ENCODE results near the gene PFDN2. TPM values are rescaled to one million over a fixed set of nuclear protein-coding genes. Genes with fewer than 3 reads are reported as not detected.

The PFDN2 gene
- total RNA-seq, 4 donors from 2014 or later, result 26.2 to 40.8 (median 31.4) TPM

DNA sequence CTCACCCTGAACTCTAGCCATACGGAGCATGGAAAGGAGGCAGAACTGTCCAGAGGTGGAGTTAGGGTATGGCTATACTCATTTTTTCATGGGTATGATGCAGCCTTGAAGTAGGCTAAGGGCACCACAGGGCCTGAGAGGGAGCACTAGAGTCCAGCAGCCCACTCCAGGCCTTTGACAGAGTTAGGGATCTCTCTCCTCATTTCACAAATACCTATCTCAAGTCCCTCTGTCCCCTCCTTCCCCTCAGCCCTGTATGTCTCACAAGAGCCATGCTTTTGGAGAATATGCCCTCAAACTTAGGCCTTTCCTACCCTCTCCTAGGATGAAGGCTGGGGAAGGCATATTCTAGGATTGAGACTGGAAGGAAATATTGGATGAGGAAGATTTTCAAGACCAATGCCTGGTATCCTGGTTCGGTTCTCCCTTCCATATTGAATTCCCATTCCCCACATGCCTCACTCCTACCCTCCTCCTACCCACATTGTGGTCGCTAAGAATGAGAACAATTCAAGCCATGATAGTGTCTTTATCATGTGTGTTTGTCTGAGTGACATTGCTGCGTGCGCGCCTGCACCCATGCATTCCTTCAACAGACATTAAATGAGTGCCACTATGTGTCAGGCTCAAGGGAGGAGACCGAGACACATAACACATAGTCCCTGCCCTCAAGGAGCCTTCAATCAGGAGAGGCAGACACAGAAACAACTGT is 25.9 kb downstream of the PFDN2 start:
- Histone ChIP-seq H3K4me3 (no peak overlapping the region), H3K9me3 (no peaks in the 10 kb centered on the region), H3K27ac (no peak overlapping the region), H3K27me3 (peaks cover 6% of the 10 kb centered on the region), H3K36me3 (no peaks in the 10 kb centered on the region), H3K4me1 (peaks cover 0 to 3% (median 2%) of the 10 kb centered on the region in 3 donors)
- ATAC-seq, result no peak
- 78 to 100% methylated on average over 2 to 3 of the region's 7 CpGs for WGBS, 2 donors (ENCODE audit: low coverage in 1 of 2)
- no peak for TF ChIP-seq POLR2AphosphoS5 (IDR thresholded peaks at IDR 0.05)
- TF ChIP-seq POLR2A (IDR thresholded peaks at IDR 0.05), result no peak
- TF ChIP-seq EP300 (IDR thresholded peaks at IDR 0.05), result no peak
- TF ChIP-seq CTCF (IDR thresholded peaks at IDR 0.05), result no peak

- Histone ChIP-seq H3K4me1 (no peaks in the 10 kb centered on the region), H3K9me3 (no peaks in the 10 kb centered on the region), H3K4me3 (no peak overlapping the region), H3K27me3 (peaks cover 6% of the 10 kb centered on the region), H3K27ac (no peak overlapping the region), H3K36me3 (no peaks in the 10 kb centered on the region)
- no peak for ATAC-seq
- whole genome bisulfite sequencing, 2 donors (ENCODE audit: low coverage in 1 of 2), result 67 to 80% methylated on average over 1 to 2 of the region's 5 CpGs
- TF ChIP-seq POLR2A (IDR thresholded peaks at IDR 0.05), result no peak
- no peak for TF ChIP-seq EP300 (IDR thresholded peaks at IDR 0.05)
- no peak for TF ChIP-seq POLR2AphosphoS5 (IDR thresholded peaks at IDR 0.05)
- TF ChIP-seq CTCF (IDR thresholded peaks at IDR 0.05), result no peak
Observed at GRCh38 chr1:161091093-161091492, 26.7 kb downstream of the PFDN2 start.

DNA sequence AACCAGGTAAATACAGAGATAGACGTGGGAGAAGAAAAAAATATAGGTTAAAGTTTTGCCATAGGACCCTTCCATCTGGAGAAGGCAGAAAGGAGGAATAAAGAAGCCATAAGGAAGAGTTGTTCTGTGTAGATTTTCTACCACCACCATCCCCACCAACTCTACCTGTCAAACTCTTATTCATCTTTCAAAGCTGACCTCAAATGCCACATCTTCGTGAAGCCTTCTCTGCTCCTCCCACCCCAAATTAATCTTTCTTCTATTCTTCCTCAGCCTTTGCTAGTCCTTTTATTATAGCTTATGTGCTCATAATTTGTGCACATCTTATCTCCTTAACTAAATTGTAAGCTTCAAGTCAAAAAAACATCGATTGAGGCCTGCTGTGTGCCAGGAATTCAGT is 27.2 kb downstream of the PFDN2 start:
- WGBS, 2 donors (ENCODE audit: low coverage in 1 of 2), result 59 to 76% methylated on average over 3 of the region's 3 CpGs
- no peak for ATAC-seq
- Histone ChIP-seq H3K4me1 (no peaks in the 10 kb centered on the region), H3K27ac (no peak overlapping the region), H3K4me3 (no peak overlapping the region), H3K36me3 (no peaks in the 10 kb centered on the region), H3K27me3 (peaks cover 6% of the 10 kb centered on the region), H3K9me3 (no peaks in the 10 kb centered on the region)
- TF ChIP-seq EP300 (IDR thresholded peaks at IDR 0.05), result no peak
- no peak for TF ChIP-seq POLR2A (IDR thresholded peaks at IDR 0.05)
- TF ChIP-seq CTCF (IDR thresholded peaks at IDR 0.05), result no peak
- TF ChIP-seq POLR2AphosphoS5 (IDR thresholded peaks at IDR 0.05), result no peak

DNA sequence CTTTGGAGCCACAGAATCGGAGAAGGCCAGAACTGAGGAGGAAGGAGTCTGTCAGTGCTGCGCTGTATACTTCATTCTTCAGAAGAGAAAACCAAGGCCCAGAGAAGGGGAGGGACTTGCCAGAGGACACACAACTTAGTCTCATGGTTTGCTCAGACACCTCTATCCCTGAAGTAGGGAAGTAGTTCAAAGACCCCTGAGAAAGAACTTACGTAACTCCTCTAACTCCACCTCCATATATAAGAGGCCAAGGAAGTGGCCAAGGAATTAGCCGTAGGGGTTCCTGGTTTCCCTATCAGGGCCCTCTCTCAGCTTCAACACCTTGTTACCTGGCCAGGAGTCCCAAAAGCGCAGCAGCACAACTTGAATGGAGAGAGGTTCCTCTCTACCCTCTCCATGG is 27.9 kb downstream of the PFDN2 start:
- 80 to 100% methylated on average over 2 to 3 of the region's 5 CpGs for WGBS, 2 donors (ENCODE audit: low coverage in 1 of 2)
- no peaks in the 10 kb centered on the region for H3K36me3 ChIP-seq
- no peak for ATAC-seq
- no peaks in the 10 kb centered on the region for H3K9me3 ChIP-seq
- peaks cover 6% of the 10 kb centered on the region for H3K27me3 ChIP-seq
- no peak for TF ChIP-seq POLR2A (IDR thresholded peaks at IDR 0.05)
- H3K4me1 ChIP-seq, result no peaks in the 10 kb centered on the region
- H3K4me3 ChIP-seq, result no peak overlapping the region
- H3K27ac ChIP-seq, result no peak overlapping the region

DNA sequence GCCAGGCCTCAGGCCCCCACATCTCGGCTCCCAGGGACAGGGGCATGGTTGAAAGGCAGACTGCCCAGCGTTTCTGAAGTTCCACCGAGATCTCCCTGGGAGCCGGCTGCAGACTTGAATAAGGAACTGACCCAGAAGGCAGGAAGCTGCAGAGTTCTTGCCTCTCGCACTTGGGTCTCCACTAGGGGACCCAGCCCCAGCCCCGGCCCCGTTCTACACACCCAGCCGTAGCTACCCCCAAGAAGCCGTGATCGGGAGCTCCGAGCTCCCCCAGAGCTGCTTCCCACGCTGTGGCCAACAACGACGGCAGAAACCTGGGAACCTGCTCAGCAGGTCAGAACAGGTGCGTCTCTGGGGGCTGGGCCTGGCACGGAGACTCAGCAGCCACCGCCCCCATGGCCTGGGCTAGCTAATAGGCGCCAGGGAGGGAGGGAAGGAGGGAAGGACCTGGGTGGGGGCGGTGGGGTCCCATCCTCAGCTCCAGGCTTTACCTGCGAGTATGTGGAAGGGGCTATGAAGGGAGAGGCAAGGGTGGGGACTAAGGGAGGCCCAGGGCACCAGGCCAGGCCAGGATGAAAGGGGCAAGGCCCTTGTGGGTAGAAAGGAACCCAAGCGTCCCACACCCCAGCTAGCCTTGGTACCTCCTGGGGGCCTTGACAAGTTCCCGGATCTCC is 28.4 kb downstream of the PFDN2 start, which contains the start of gene NECTIN4:
NECTIN4 (minus strand) TSS at position 308 of the 674 bp plus-strand sequence; CDS start at position 46, 262 bp downstream.
- no peak for TF ChIP-seq POLR2AphosphoS5 (IDR thresholded peaks at IDR 0.05)
- TF ChIP-seq POLR2A (IDR thresholded peaks at IDR 0.05), result no peak
- no peak for TF ChIP-seq EP300 (IDR thresholded peaks at IDR 0.05)
- TF ChIP-seq CTCF (IDR thresholded peaks at IDR 0.05), result no peak
- Histone ChIP-seq H3K27me3 (peaks cover 6% of the 10 kb centered on the region), H3K4me1 (no peaks in the 10 kb centered on the region), H3K27ac (no peak within 1 kb of the TSS), H3K4me3 (no peak within 1 kb of the TSS), H3K9me3 (no peaks in the 10 kb centered on the region), H3K36me3 (no peaks in the 10 kb centered on the region)
- no peak for ATAC-seq
- 60 to 64% methylated on average over 6 to 8 of the region's 22 CpGs for WGBS, 2 donors (ENCODE audit: low coverage in 1 of 2)
